Measurements from ENCODE around the gene H3-3A.

DNA sequence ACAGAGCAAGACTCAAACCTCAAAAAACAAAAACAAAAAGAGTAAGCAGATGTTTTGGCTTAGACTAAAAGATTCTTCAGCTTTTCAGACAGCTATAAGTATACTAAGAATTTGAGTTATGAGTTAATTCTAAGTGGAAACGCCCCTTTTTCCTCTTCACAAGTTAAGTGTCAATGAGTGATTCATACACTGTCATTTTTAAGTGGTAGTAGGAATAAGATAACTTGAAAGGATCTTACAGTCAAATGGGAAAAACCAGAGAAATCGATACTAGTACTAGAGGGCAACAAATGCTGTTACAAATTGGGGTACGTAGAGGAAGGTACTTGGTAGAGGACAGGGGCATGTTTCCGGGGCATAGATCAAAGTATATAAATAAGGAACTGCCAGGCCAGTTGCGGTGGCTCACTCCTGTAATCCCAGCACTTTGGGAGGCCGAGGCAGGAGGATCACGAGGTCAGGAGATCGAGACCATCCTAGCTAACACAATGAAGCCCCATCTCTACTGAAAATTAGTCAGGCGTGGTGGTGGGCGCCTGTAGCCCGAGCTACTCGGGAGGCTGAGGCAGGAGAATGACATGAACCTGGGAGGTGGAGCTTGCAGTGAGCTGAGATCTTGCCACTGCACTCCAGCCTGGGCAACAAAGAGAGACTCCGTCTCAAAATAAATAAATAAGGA, 7.4 kb downstream of the H3-3A start:
- TF ChIP-seq POLR2A (IDR thresholded peaks at IDR 0.05; ENCODE audit: control extremely low read depth in 1 of 2, low read depth in 2 of 2, low read length in 2 of 2) (no peak), TAF1 (IDR thresholded peaks at IDR 0.05; ENCODE audit: low read depth, low read length) (no peak), TEAD4 (IDR thresholded peaks at IDR 0.05; ENCODE audit: low read depth, low read length) (no peak), JUND (IDR thresholded peaks at IDR 0.05; ENCODE audit: low read length) (no peak), EZH2 (IDR thresholded peaks at IDR 0.05; ENCODE audit: low read depth, low read length, severe bottlenecking) (no peak), BACH1 (IDR thresholded peaks at IDR 0.05; ENCODE audit: low read length) (no peak), POLR2AphosphoS5 (IDR thresholded peaks at IDR 0.05; ENCODE audit: low read depth, low read length) (no peak), CEBPB (IDR thresholded peaks at IDR 0.05; ENCODE audit: low read depth, low read length) (no peak)
- TF ChIP-seq, protein P1, sequence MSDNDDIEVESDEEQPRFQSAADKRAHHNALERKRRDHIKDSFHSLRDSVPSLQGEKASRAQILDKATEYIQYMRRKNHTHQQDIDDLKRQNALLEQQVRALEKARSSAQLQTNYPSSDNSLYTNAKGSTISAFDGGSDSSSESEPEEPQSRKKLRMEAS (IDR thresholded peaks at IDR 0.05), result no peak
- TF ChIP-seq, protein P2, sequence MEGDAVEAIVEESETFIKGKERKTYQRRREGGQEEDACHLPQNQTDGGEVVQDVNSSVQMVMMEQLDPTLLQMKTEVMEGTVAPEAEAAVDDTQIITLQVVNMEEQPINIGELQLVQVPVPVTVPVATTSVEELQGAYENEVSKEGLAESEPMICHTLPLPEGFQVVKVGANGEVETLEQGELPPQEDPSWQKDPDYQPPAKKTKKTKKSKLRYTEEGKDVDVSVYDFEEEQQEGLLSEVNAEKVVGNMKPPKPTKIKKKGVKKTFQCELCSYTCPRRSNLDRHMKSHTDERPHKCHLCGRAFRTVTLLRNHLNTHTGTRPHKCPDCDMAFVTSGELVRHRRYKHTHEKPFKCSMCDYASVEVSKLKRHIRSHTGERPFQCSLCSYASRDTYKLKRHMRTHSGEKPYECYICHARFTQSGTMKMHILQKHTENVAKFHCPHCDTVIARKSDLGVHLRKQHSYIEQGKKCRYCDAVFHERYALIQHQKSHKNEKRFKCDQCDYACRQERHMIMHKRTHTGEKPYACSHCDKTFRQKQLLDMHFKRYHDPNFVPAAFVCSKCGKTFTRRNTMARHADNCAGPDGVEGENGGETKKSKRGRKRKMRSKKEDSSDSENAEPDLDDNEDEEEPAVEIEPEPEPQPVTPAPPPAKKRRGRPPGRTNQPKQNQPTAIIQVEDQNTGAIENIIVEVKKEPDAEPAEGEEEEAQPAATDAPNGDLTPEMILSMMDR (IDR thresholded peaks at IDR 0.05; ENCODE audit: control extremely low read depth in 1 of 3, insufficient read depth in 1 of 3, low read depth in 1 of 3, low read length in 3 of 3), result no peak

Measured in H1 (cell line).